GM12872 (cell line): ENCODE results near the gene S100A10.

Experiments used
- TF ChIP-seq, protein P1 (sequence below): IDR thresholded peaks from 3 replicates; pipeline ENCODE4 v1.5.1; 2011; ENCODE audit warnings: low read depth, mild to moderate bottlenecking, low read length, moderate library complexity; ENCODE audit not compliant: insufficient read depth

S100A10 gene

DNA sequence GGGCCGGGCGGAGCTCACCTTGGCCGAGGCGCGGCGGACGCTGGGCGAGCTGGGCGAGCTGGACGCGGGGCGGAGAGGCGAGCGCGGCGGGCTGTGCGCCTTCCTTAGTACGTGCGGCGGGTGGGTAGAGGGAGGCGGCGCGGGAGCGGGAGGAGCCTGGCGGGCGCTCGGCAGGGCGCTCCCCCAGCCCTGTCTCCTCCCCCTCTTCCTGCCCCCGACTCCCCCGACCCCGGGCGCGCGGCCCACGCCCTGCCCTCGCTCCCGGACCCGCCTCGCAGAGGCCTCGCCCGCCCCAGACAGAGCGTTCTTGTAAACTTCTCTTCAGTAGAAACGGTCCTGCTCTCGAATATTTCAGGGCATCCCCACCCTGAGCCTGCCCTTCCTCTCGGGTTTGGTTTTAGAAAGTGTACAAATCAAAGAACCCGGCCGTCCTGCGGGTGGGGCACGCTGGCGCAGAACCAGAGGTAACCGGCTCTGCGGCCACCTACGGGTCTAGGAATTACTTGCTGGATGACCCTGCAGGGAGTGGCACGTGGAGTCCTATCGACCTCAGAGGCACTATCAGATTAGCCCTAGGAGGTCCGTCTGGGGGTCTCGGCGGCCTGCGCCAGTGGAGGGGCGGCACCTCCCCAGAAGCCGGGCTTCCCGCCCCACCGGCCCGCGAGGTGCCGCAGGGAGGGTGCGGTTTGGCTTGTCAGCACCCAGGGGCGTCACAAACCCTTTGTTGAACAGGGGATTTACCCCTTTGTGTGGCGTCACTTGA is at the start of gene S100A10:
Gene S100A10 (minus strand): TSS at position 126 of the 763 bp plus-strand sequence. CDS start 7,629 bp downstream, outside the sequence.
- TF ChIP-seq, protein P1, sequence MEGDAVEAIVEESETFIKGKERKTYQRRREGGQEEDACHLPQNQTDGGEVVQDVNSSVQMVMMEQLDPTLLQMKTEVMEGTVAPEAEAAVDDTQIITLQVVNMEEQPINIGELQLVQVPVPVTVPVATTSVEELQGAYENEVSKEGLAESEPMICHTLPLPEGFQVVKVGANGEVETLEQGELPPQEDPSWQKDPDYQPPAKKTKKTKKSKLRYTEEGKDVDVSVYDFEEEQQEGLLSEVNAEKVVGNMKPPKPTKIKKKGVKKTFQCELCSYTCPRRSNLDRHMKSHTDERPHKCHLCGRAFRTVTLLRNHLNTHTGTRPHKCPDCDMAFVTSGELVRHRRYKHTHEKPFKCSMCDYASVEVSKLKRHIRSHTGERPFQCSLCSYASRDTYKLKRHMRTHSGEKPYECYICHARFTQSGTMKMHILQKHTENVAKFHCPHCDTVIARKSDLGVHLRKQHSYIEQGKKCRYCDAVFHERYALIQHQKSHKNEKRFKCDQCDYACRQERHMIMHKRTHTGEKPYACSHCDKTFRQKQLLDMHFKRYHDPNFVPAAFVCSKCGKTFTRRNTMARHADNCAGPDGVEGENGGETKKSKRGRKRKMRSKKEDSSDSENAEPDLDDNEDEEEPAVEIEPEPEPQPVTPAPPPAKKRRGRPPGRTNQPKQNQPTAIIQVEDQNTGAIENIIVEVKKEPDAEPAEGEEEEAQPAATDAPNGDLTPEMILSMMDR, result no peak

GRCh38 chr1:152042030-152042429 is 48.4 kb upstream of the S100A10 start:
- TF ChIP-seq, protein P1, result no peak

GRCh38 chr1:152039886-152040285 is 46.2 kb upstream of the S100A10 start:
- TF ChIP-seq, protein P1, result no peak

- TF ChIP-seq, protein P1, result no peak
Observed at GRCh38 chr1:152039461-152039860, 45.8 kb upstream of the S100A10 start.

DNA sequence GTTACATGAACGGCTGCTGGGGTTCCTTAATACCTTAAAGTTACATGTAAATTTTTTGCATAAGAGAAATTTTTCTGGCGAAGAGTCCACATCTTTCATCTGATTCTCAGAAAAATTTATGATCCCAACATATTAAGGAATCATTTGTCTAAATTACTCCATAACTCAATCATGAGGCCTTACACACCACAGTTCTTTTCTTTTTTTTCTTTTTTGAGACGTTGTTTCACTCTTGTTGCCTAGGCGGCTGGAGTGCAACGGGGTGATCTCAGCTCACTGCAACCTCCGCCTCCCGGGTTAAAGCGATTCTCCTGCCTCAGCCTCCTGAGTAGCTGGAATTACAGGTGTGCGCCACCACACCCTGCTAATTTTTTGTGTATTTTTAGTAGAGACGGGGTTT is 45.2 kb upstream of the S100A10 start:
- TF ChIP-seq, protein P1, result no peak

GRCh38 chr1:152036267-152037216 is 42.9 kb upstream of the S100A10 start, which contains the start of gene S100A11:
Gene S100A11 (minus strand): TSS chr1:152037004. CDS start chr1:152036915, 89 bp downstream.
- TF ChIP-seq, protein P1, result no peak
